Heart right ventricle (tissue), 16 donors: ENCODE results near the gene PPP1R16B. TPM values are rescaled to one million over a fixed set of nuclear protein-coding genes. Genes with fewer than 3 reads are reported as not detected.

Experiments used
- ATAC-seq, 8 donors: fragments of 200-7000 bp; cut with Tn5 transposase; one replicate each; pipeline ENCODE4 v1.9.1; 2020; ENCODE audit warnings: mild to moderate bottlenecking in 8 of 8, moderate library complexity in 8 of 8, moderate number of reproducible peaks in 1 of 8
- DNase-seq, 2 donors: peaks; one replicate each; pipeline ENCODE4 v3.0.0-alpha.2; 2020
- H3K27ac ChIP-seq, 10 donors: fragments of 200-600 bp; sonication (generic) in 2 of 10; one replicate each; pipeline versions ENCODE4 v1.5.0 to v1.8.0; 2020 to 2022; ENCODE audit warnings: mild to moderate bottlenecking in 3 of 10
- H3K27me3 ChIP-seq, 7 donors: fragments of 200-600 bp; one replicate each; pipeline ENCODE4 v1.8.0; 2021 to 2022; ENCODE audit warnings: mild to moderate bottlenecking in 2 of 7
- H3K36me3 ChIP-seq, 9 donors: fragments of 200-600 bp; sonication (generic) in 1 of 9; one replicate each; pipeline versions ENCODE4 v1.5.0 to v1.8.0; 2020 to 2022; ENCODE audit warnings: mild to moderate bottlenecking in 2 of 9
- H3K4me1 ChIP-seq, 9 donors: fragments of 200-600 bp; sonication (generic) in 1 of 9; one replicate each; pipeline versions ENCODE4 v1.5.0 to v1.8.0; 2020 to 2022; ENCODE audit warnings: mild to moderate bottlenecking in 4 of 9
- H3K4me3 ChIP-seq, 10 donors: fragments of 200-600 bp; sonication (generic) in 2 of 10; one replicate each; pipeline versions ENCODE4 v1.5.0 to v1.8.0; 2020 to 2022; ENCODE audit warnings: mild to moderate bottlenecking in 7 of 10, moderate library complexity in 2 of 10
- H3K9me3 ChIP-seq, 11 donors: fragments of 200-600 bp in 10 of 11; sonication (generic) in 2 of 11; one replicate each; pipeline versions ENCODE4 v1.5.0 to v1.8.0; 2013 to 2022; ENCODE audit warnings: mild to moderate bottlenecking in 2 of 11, control low read depth in 1 of 11, moderate library complexity in 1 of 11
- WGBS, 2 donors: extraction: QIAGEN DNeasy Blood & Tissue Kit; methylation state at CpG; one replicate each; pipeline ENCODE4 v1.1.7; 2013; ENCODE audit warnings: inconsistent platforms in 1 of 2; 5-methylcytosine and 5-hydroxymethylcytosine counted together
- intact Hi-C, 10 donors: fragments of 100-400 bp; cut with DNase I; formaldehyde crosslinking; loops; one replicate each; pipeline versions ENCODE4 v1.11.1 to v1.14.2; 2022
- polyA plus RNA-seq, 2 donors: library from polyadenylated mRNA; stranded (reverse); fragments of 200-250 nt; gene quantifications; one replicate each; pipeline ENCODE4 v1.2.3, GENCODE V29; 2013
- total RNA-seq, 10 donors: library from RNA; stranded (reverse); fragmentation: NEBNext Ultra II Directional in 3 of 10; extraction: Animal tissue kit (Norgen Biotek cat#: 25700) in 3 of 10; gene quantifications; one replicate each; pipeline versions ENCODE4 v1.2.1 to v1.2.4, GENCODE V29; 2021 to 2023
- TF ChIP-seq, protein P1 (sequence below), 9 donors: fragments of 200-600 bp; sonication (generic) in 2 of 9; IDR thresholded peaks; one replicate each; pipeline versions ENCODE4 v1.5.0 to v1.8.0; 2021 to 2022; ENCODE audit warnings: antibody characterized with exemption in 9 of 9, mild to moderate bottlenecking in 5 of 9, moderate library complexity in 1 of 9
- donor health status: Arrhythmogenic right ventricular cardiomyopathy.
- donor health status: ischemic (EF 13 %, LVEDD 7.1; RV severe dilation, severe dysfunction).
- donor health status: healthy with polysubstance abuse.
- donor health status: DM: no; HTN: yes; CAD: no.
- donor health status: DM: no; HTN: no; CAD: no.
- donor health status: ischemic (EF 25% LVEDD 6.9; RV normal size, moderate dysfunction).
- donor health status: ischemic (EF 25% LVEDD 5.7; RV mildly dilated, moderate dysfunction).
- donor health status: healthy.
- donor health status: DM: yes; HTN: yes; CAD: no.
- donor health status: Ischemic cardiomyopathy.
- donor health status: ischemic (EF 35%, LVEDD 5.7; RV mildly dilated, moderate dysfunction).
- donor health status: nonischemic (EF 11% LVEDD 7.7; RV severe dilation, severe dysfunction).
- donor health status: DM: yes; HTN: yes; CAD: no.
- donor health status: PGD.
- donor health status: ischemic (EF 29% LVEDD 5.4; RV normal size, mild dysfunction).
- donor health status: nonischemic (EF 23%, LVEDD 6.1; RV moderate dilation, normal function).

PPP1R16B gene
- total and polyA plus RNA-seq, 12 donors: 2.5 to 13.8 (median 5.8) TPM

DNA sequence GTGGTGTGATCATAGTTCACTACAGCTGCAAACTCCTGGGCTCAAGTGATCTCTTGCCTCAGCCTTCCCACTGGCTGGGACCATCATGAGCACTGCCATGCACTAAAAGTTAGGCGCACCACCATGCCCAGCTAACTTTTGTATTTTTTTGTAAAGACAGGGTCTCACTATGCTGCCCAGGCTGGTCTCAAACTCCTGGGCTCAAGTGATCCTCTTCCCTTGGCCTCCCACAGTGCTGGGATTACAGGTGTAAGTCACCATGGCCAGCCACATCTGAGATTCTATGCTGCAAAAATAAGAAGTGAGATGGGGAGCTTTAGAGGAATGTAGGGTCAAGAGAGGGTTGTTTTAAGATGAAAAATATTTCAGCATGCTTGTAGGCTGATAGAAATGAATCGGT, 119.2 kb downstream of the PPP1R16B start:
- H3K27ac ChIP-seq: no peak overlapping the region
- DNase-seq (no peak), ATAC-seq (no peak)
- TF ChIP-seq, protein P1, sequence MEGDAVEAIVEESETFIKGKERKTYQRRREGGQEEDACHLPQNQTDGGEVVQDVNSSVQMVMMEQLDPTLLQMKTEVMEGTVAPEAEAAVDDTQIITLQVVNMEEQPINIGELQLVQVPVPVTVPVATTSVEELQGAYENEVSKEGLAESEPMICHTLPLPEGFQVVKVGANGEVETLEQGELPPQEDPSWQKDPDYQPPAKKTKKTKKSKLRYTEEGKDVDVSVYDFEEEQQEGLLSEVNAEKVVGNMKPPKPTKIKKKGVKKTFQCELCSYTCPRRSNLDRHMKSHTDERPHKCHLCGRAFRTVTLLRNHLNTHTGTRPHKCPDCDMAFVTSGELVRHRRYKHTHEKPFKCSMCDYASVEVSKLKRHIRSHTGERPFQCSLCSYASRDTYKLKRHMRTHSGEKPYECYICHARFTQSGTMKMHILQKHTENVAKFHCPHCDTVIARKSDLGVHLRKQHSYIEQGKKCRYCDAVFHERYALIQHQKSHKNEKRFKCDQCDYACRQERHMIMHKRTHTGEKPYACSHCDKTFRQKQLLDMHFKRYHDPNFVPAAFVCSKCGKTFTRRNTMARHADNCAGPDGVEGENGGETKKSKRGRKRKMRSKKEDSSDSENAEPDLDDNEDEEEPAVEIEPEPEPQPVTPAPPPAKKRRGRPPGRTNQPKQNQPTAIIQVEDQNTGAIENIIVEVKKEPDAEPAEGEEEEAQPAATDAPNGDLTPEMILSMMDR (IDR thresholded peaks at IDR 0.05): no peak
- 94 to 96% methylated on average over 2 of the region's 2 CpGs for WGBS, 2 donors
- H3K4me1 ChIP-seq: peaks cover 0 to 30% (median 17%) of the 10 kb centered on the region in 9 donors
- no peak overlapping the region for H3K4me3 ChIP-seq
- H3K9me3 ChIP-seq: no peaks in the 10 kb centered on the region
- intact Hi-C loops: loop anchor here in 6 of 10 donors (5.0 to 10.0 kb wide), 2 partner anchors 120 to 123 kb away; no protein-coding TSS in a partner anchor
- peaks cover 0 to 6% (median 0%) of the 10 kb centered on the region in 7 donors for H3K27me3 ChIP-seq
- H3K36me3 ChIP-seq: peaks cover 0 to 29% (median 0%) of the 10 kb centered on the region in 9 donors

DNA sequence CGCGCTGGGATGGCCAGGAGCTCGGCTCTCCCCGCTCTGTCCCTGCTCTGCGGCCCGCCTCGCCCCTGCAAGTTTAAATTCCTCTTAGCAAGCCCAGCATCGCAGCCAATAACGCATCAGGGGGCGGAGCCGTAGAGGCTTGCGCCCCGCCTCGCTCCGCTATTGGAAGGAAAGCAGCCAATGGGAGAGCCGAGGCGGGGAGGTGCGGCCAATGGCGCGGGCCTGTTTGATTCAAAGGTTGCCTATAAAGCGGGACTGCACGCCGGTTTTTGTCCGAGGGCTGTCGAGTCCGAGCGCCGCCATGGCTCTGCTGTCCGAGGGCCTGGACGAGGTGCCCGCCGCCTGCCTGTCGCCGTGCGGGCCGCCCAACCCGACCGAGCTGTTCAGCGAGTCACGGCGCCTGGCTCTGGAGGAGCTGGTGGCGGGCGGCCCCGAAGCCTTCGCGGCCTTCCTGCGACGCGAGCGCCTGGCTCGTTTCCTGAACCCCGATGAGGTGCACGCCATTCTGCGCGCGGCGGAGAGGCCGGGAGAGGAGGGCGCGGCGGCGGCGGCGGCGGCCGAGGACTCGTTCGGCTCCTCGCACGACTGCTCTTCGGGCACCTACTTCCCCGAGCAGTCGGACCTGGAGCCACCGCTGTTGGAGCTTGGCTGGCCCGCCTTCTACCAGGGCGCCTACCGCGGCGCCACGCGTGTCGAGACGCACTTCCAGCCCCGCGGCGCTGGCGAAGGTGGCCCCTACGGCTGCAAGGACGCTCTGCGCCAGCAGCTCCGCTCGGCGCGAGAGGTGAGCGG, 120.8 kb downstream of the PPP1R16B start, which contains the start of gene FAM83D:
Gene FAM83D (plus strand): TSS at position 276 of the 792 bp plus-strand sequence. CDS start 26 bp downstream, at position 302.
- H3K9me3 ChIP-seq: no peaks in the 10 kb centered on the region
- peaks cover 0 to 13% (median 0%) of the 10 kb centered on the region in 9 donors for H3K36me3 ChIP-seq
- intact Hi-C loops: loop anchor here in 9 of 10 donors (1.0 to 10.0 kb wide), 7 partner anchors 36 to 122 kb away; partner anchors contain the start of gene DHX35 (in 3 of the 9)
- H3K27ac ChIP-seq: peak within 1 kb of the TSS in 2 of 10 donors; percentile 30 to 69
- H3K4me1 ChIP-seq: peaks cover 0 to 30% (median 17%) of the 10 kb centered on the region in 9 donors
- TF ChIP-seq, protein P1 (IDR thresholded peaks at IDR 0.05): peak in 4 of 9 donors; percentile 1 to 96 (median 40)
- peak; percentile 96 to 99 (median 97) for ATAC-seq
- 0 to 1% methylated on average over 89 to 95 of the region's 95 CpGs for WGBS, 2 donors
- DNase-seq: peak; percentile 92 to 94
- H3K4me3 ChIP-seq: peak within 1 kb of the TSS; percentile 33 to 74 (median 64)
- H3K27me3 ChIP-seq: peaks cover 0 to 6% (median 0%) of the 10 kb centered on the region in 7 donors

DNA sequence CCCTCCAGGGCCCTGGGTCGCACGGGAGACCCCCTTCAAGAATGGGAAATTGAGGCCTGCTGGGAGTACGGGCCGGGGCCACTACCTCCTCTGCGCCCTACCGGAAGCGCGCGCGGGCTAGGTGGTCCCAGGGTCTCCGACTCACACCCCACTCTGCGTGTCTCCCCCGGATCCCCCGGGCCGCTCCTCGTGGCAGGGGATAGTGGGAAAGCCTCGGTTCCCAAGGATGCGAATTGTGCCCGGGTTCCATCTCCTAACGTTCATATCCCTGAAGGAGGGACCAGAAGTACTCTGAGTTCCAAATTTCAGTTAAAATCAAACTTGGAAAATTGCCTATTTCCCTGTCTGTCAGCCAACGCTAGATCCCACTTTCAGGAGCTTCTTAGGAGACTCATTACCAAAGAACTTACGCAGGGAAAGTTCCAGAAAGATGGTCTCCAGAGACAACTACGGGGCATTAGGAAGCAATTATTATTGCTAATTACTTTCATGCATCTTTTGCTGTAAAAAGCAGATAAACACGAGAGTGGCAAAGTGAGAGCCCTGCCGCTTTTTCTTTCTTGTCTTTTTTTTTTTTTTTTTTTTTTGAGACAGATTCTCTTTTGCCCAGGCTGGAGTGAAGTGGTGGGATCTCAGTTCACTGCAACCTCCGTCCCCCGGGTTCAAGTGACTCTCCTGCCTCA, 121.6 kb downstream of the PPP1R16B start:
- peaks cover 0 to 6% (median 0%) of the 10 kb centered on the region in 7 donors for H3K27me3 ChIP-seq
- WGBS, 2 donors: 10% methylated on average over 27 of the region's 27 CpGs
- ATAC-seq: peak in 1 of 8 donors; percentile 1
- peaks cover 0 to 6% (median 0%) of the 10 kb centered on the region in 9 donors for H3K36me3 ChIP-seq
- TF ChIP-seq, protein P1 (IDR thresholded peaks at IDR 0.05): no peak
- intact Hi-C loops: loop anchor here in 9 of 10 donors (1.0 to 10.0 kb wide), 7 partner anchors 35 to 122 kb away; partner anchors contain the start of gene DHX35 (in 3 of the 9)
- H3K4me1 ChIP-seq: peaks cover 0 to 30% (median 17%) of the 10 kb centered on the region in 9 donors
- H3K9me3 ChIP-seq: no peaks in the 10 kb centered on the region
- H3K27ac ChIP-seq: peak overlapping the region in 2 of 10 donors; percentile 30 to 69
- H3K4me3 ChIP-seq: peak overlapping the region; percentile 33 to 74 (median 64)
- no peak for DNase-seq
